A673 (cell line): ENCODE data around the gene G6PC1. TPM values are rescaled to one million over a fixed set of nuclear protein-coding genes. Genes with fewer than 3 reads are reported as not detected.
"Not testable (repeated sequence)": the region's sequence is repeated elsewhere in the genome, so short reads cannot be mapped to it uniquely, and the experiment has no call there.

ENCODE experiments used
- BruUV-seq: library from RNA; stranded (reverse); fragments of 400-500 nt; replicated peaks from 2 replicates; lab custom pipeline; 2021; lab: Mats Ljungman, UMichigan
- CTCF ChIA-PET: fragments of 300-600 bp; sonication (Branson Sonifier 250); formaldehyde crosslinking; loops from one replicate; lab custom pipeline; 2022; ENCODE audit warnings: antibody characterized with exemption; lab: Charles Lee
- POLR2A ChIA-PET: fragments of 300-600 bp; sonication (Branson Sonifier 250); formaldehyde crosslinking; loops from one replicate; lab custom pipeline; 2022; ENCODE audit warnings: antibody characterized with exemption; ENCODE audit not compliant: low non-redundant PET; lab: Charles Lee
- DNase-seq: peaks from one replicate; pipeline ENCODE4 v3.0.0-alpha.2; 2015; ENCODE audit warnings: low spot score
- H3K27ac ChIP-seq: fragments of 200-600 bp; sonication (generic); 2 replicates; pipeline ENCODE4 v1.5.1; 2016; ENCODE audit warnings: mixed run types, low read depth, mild to moderate bottlenecking, mixed read lengths, antibody characterized with exemption, low read length; ENCODE audit not compliant: poor library complexity, severe bottlenecking
- H3K27me3 ChIP-seq: fragments of 200-600 bp; sonication (generic); replicated peaks from 2 replicates; pipeline ENCODE4 v1.6.1; 2017; ENCODE audit warnings: mixed run types, low read depth, mild to moderate bottlenecking, mixed read lengths, antibody characterized with exemption, low read length; ENCODE audit not compliant: insufficient read depth, poor library complexity
- H3K36me3 ChIP-seq: fragments of 200-600 bp; sonication (generic); 2 replicates; pipeline ENCODE4 v1.6.1; 2016; ENCODE audit warnings: mixed run types, mild to moderate bottlenecking, mixed read lengths, antibody characterized with exemption, low read length; ENCODE audit not compliant: insufficient read depth, poor library complexity, severe bottlenecking
- H3K4me1 ChIP-seq: fragments of 200-600 bp; sonication (generic); 2 replicates; pipeline ENCODE4 v1.6.1; 2017; ENCODE audit warnings: mixed run types, mild to moderate bottlenecking, mixed read lengths, antibody characterized with exemption, low read length; ENCODE audit not compliant: insufficient read depth, poor library complexity, severe bottlenecking
- H3K4me3 ChIP-seq: fragments of 200-600 bp; sonication (generic); 2 replicates; pipeline ENCODE4 v1.5.1; 2016; ENCODE audit warnings: low read depth, mixed run types, mild to moderate bottlenecking, mixed read lengths, low read length; ENCODE audit not compliant: poor library complexity, severe bottlenecking
- H3K9me3 ChIP-seq: fragments of 200-600 bp; sonication (generic); 2 replicates; pipeline ENCODE4 v1.6.1; 2016; ENCODE audit warnings: mixed run types, low read depth, mild to moderate bottlenecking, mixed read lengths, antibody characterized with exemption, low read length; ENCODE audit not compliant: poor library complexity, severe bottlenecking
- CTCF ChIP-seq: fragments of 300-800, 200-600 bp; sonication (generic); conservative IDR thresholded peaks from 2 replicates; pipeline ENCODE4 v1.5.1; 2017; ENCODE audit warnings: low read depth, mild to moderate bottlenecking, antibody characterized with exemption, low read length, moderate library complexity, mixed read lengths
- EZH2 ChIP-seq: fragments of 200-600 bp; sonication (generic); IDR thresholded peaks from 2 replicates; pipeline ENCODE4 v1.6.1; 2017; ENCODE audit warnings: borderline replicate concordance, low read depth, mild to moderate bottlenecking, mixed read lengths, antibody characterized with exemption, low read length; ENCODE audit not compliant: poor library complexity, severe bottlenecking
- intact Hi-C: fragments of 100-400 bp; cut with micrococcal nuclease; formaldehyde crosslinking; loops from one replicate; pipeline ENCODE4 v1.10.0; 2022; ENCODE audit not compliant: unreplicated experiment
- total RNA-seq: library from RNA; stranded (reverse); gene quantifications from 2 replicates; pipeline ENCODE4 v1.2.3, GENCODE V29; 2021

The G6PC1 gene
- total RNA-seq, 1 experiment from 2014 or later: not detected

GRCh38 chr17:42866631-42867575 lies 33.7 kb upstream of the G6PC1 start:
- ChIA-PET POLR2A (no interaction called here), CTCF (no interaction called here)
- H3K27ac ChIP-seq: no peak overlapping the region
- H3K27me3 ChIP-seq: no peaks in the 10 kb centered on the region
- no peak for DNase-seq
- H3K36me3 ChIP-seq: no peaks in the 10 kb centered on the region
- H3K9me3 ChIP-seq: no peaks in the 10 kb centered on the region
- intact Hi-C loops: no loop called here
- no peak for TF ChIP-seq CTCF
- TF ChIP-seq EZH2: no peak
- no peak overlapping the region for H3K4me3 ChIP-seq
- BruUV-seq: no TSS peak
- no peaks in the 10 kb centered on the region for H3K4me1 ChIP-seq

GRCh38 chr17:42867694-42868261 lies 32.8 kb upstream of the G6PC1 start:
- H3K4me1 ChIP-seq, DNase-seq, POLR2A ChIA-PET, H3K27me3 ChIP-seq, H3K9me3 ChIP-seq, H3K36me3 ChIP-seq, BruUV-seq, CTCF ChIA-PET, intact Hi-C loops, H3K4me3 ChIP-seq, H3K27ac ChIP-seq: not testable (repeated sequence)

- TF ChIP-seq CTCF (no peak), EZH2 (no peak)
- intact Hi-C loops: no loop called here
- CTCF ChIA-PET: no interaction called here
These were observed 32.3 kb upstream of the G6PC1 start for GRCh38 chr17:42868338-42868737.

More at GRCh38 chr17:42868338-42868737, 32.3 kb upstream of the G6PC1 start:
- H3K27me3 ChIP-seq: no peaks in the 10 kb centered on the region
- no peaks in the 10 kb centered on the region for H3K9me3 ChIP-seq
- POLR2A ChIA-PET: no interaction called here
- H3K27ac ChIP-seq: no peak overlapping the region
- no peak overlapping the region for H3K4me3 ChIP-seq
- no peaks in the 10 kb centered on the region for H3K36me3 ChIP-seq
- no peak for DNase-seq
- no TSS peak for BruUV-seq
- no peaks in the 10 kb centered on the region for H3K4me1 ChIP-seq
